ENCODE measurements around the gene RNF150.

DNA sequence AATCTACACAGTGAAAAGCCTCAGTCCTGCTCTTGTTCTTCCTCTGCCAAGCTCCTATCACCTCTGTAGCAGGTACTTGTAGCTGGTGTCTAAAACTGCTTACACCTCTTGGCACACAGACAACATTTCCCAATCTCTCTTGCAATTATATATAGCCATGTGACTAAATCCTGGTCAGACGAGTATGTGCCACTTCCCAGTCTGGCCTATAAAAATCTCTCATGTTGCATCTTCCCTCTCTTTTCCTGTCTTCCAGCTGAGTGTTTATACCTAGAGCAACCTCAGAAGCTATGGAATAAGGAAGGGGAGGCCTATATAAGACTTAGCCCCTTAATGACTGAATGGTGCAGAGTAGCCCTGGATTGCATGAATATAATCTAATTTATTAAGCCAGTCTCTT lies 105.8 kb downstream of the RNF150 start:
- TF ChIP-seq, protein P1, sequence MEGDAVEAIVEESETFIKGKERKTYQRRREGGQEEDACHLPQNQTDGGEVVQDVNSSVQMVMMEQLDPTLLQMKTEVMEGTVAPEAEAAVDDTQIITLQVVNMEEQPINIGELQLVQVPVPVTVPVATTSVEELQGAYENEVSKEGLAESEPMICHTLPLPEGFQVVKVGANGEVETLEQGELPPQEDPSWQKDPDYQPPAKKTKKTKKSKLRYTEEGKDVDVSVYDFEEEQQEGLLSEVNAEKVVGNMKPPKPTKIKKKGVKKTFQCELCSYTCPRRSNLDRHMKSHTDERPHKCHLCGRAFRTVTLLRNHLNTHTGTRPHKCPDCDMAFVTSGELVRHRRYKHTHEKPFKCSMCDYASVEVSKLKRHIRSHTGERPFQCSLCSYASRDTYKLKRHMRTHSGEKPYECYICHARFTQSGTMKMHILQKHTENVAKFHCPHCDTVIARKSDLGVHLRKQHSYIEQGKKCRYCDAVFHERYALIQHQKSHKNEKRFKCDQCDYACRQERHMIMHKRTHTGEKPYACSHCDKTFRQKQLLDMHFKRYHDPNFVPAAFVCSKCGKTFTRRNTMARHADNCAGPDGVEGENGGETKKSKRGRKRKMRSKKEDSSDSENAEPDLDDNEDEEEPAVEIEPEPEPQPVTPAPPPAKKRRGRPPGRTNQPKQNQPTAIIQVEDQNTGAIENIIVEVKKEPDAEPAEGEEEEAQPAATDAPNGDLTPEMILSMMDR (IDR thresholded peaks at IDR 0.05), result no peak
- no peak for TF ChIP-seq POLR2A (IDR thresholded peaks at IDR 0.05)

Data from adrenal gland (tissue), 5 donors.